ENCODE results near the gene CCNG1.
A peak's percentile ranks its signal among the peaks of the same experiment; 100 is the strongest.
"Not testable (repeated sequence)": the region's sequence is repeated elsewhere in the genome, so short reads cannot be mapped to it uniquely, and the experiment has no call there.

CCNG1 gene, protein sequence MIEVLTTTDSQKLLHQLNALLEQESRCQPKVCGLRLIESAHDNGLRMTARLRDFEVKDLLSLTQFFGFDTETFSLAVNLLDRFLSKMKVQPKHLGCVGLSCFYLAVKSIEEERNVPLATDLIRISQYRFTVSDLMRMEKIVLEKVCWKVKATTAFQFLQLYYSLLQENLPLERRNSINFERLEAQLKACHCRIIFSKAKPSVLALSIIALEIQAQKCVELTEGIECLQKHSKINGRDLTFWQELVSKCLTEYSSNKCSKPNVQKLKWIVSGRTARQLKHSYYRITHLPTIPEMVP

GRCh38 chr5:163437309-163438182 lies at the start of gene CCNG1:
Gene CCNG1 (plus strand): TSS chr5:163437595. CDS start chr5:163439257, 1,662 bp downstream.
- DNase-seq = peak; percentile 97

DNA sequence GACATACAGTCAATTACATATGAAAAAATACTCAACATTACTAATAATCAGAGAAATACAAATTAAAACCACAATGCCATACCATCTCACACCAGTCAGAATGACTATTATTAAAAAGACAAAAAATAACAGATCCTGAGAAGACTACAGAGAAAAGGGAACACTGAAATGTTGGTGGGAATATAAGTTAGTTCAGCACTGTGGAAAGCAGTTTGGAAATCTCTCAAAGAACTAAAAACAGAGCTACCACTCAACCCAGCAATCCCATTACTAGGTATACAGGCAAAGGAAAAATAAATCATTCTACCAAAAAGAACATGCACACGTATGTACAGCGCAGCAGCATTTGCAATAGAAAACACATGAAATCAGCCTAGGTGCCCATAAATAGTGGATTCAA lies 41.6 kb upstream of the CCNG1 start:
- no peak for DNase-seq

GRCh38 chr5:163396818-163397340 lies 40.5 kb upstream of the CCNG1 start:
- not testable (repeated sequence) for DNase-seq

DNA sequence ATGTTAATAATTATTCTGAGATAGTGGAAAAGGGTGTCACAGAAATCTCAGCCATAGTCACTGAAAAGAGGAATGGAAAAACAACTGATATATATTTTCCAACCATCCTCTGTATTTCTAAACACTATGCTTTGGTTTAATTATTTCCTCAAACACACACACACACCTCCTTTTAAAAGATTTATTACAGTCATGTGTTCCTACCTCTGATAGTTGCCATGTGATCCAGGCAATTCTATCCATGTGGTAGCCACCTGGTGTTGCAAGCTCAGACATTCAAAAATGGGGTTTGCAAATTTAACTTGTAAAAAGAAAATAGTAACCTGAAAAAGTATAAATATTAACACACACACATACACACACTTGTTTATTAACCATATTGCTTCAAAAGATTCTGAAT lies 40.0 kb upstream of the CCNG1 start:
- no peak for DNase-seq

DNA sequence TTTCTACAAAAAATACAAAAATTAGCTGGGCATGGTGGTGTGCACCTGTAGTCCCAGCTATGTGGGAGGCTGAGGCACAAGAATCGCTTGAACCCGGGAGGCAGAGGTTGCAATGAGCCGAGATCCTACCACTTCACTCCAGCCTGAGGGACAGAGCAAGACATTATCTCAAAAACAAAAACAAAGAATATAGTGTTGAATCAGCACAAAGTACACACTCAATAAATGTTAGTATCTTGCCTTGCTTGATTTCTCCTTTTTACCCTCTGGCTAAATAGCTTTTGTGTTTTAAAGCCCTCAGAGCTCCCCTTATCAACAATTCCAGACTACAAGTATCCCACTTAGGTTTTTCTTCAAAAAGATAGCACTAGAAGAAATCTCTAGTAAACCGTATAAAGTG lies 37.5 kb upstream of the CCNG1 start:
- no peak for DNase-seq

DNA sequence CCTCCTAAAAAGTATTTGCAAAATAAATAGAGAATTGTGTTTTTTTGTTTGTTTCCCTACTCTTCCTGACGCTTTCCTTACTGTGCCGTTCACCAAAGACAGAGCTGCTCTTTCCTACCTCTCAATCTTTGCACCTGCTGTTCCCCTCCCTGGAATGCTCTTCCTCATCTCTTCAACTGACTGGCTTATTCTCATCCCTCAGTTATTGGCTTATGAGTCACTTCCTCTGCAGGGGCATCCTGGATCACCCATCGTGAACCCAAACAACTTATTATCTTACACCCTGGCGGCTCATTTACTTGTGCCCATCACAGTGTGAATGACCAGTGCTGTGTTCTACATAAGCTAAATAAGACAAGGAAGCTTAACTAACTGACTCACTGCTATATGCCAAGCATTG lies 36.1 kb upstream of the CCNG1 start:
- no peak for DNase-seq

DNA sequence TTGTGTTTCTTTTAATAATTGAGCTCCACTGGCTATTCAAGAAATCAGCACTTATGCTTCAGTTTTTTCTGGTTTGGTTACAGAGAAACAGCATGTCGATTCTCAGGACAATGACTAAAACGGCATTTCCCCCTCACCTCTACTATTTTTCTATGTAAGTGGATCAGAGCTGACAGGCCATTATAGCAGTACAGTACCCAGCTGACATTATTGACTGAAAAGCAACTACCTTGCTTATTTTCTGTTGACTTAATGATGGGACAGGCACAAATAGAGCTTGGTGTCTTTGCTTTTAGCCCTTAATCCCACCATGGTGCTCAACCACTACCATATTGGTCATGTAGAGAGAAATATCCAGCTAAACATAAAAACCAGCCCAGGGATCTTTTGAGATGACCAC lies 35.4 kb upstream of the CCNG1 start:
- DNase-seq = no peak

DNA sequence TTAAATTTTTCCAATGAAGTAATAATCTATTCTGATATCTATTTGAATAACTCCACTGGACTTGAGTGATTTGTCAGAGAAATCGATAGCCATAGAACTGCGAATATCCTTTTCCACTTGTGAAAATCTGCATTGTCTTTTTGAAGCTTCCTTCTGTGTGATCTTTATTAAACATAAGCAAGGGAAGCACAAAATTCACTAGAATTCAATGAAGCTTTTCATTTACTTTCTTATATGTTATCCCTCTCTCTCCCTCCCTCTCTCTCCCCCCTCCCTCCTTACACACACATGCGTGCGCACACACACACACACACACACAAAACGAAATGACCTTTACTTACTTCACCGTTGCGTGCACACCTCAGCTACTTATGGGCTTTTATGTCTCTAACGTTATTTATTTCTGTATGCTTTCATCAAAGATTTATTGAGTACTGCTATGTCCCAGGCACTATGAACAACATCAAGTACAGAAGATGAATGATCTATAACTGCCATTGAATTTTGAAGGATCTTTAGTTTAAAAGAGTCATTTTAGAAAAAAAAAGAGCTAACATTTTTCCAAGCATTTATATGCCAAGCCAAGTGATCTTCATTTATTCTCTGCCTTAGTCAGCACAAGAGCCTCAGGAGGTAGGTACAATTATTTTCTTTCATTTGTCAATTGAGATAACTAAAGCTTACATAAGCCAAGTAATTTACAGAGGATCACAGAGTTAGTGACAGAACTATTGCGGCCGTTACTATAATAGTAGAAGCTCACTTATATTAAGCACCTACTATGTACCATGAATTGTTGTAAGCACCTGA lies 32.8 kb upstream of the CCNG1 start:
- no peak for DNase-seq

DNA sequence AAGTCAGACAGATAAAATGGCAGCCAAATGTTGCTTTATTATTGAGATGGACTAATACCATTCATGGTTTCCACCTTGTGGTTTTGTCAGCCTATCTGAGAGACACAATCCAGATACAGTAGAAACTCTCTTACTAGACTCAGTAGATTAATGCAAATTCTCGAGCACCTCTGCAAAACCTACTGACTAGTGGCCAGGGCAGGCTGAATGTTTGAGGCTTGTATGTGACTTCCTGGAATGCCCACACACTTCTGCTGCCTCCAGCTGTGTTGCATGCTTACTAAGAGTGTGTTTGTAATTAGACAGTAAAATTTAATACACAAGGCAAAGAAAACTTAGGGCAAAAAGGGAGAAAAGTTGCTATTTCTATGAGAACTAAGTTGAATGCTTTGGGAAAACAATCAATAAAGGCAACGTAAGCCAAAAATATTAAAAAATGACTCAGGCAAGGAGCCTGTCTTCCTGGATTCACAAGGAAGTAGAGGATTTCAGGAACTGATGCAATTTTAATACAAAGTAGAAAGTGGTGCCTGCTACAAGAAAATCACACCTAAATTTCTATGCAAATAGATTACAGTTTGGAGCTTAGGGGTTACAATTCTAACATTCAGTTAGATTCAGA lies 30.2 kb upstream of the CCNG1 start:
- DNase-seq = no peak

DNA sequence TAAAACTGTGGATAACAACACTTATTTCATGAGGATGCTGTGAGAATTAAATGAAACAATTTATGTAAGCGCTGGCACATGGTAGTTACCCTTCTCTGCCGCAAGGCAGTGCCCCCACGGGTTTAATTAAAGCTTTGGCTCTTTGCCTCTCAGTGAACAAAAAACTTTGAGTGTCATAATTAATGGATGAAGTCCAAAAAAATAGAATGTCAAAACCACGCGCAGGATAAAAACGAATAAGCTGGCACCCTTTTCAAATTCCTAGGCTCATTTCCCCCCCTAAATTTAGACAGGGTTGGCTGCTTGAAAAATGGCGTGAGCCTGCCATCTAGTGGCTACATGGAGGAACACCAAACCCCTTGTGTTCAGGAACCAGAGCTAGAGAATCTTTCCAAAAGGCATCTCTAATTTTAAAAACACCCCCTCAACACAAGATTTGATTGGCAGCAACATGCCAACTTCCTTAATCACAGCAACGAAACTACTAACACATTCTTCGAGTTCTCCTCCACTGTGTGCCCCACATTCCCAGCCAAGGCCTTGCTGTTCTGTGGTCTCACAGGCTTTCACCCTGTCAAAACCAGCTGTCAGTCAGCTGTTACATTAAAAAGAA lies 29.0 kb upstream of the CCNG1 start:
- peak; percentile 59 for DNase-seq

DNA sequence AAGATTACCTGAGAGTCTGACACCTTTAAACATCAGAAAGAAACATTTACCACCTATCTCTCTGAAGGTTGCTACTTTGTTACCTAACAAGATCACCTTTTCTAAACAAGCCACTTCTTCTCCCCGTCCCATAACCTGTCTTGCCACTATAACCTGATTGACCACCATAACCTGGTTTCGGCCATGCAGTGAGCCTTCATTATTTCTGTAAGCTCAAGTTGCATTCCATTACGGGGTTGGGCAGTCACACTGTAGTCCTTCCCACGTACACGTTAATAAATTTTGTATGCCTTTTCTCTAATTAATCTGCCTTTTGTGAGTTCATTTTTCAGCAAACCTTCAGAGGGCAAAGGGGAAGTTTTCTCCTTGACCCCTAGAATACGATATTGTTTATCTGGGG lies 28.0 kb upstream of the CCNG1 start:
- DNase-seq = no peak

GRCh38 chr5:163410505-163410904 lies 26.9 kb upstream of the CCNG1 start:
- DNase-seq = no peak

- DNase-seq = not testable (repeated sequence)
Observed at GRCh38 chr5:163415673-163416072, 21.7 kb upstream of the CCNG1 start.

GRCh38 chr5:163424836-163425235 lies 12.6 kb upstream of the CCNG1 start:
- DNase-seq = no peak

DNA sequence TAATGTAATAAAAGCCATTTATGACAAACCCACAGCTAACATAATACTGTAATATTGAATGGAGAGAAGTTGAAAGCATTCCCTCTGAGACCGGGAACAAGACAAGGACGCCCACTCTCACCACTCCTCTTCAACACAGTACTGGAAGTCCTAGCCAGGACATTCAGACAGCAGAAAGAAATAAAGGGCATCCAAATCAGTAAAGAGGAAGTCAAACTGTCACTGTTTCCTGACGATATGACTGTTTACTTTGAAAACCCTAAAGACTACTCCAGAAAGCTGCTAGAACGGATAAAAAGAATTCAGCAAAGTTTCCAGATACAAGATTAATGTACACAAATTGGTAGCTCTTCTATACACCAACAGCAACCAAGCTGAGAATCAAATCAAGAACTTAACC lies 11.3 kb upstream of the CCNG1 start:
- not testable (repeated sequence) for DNase-seq

DNA sequence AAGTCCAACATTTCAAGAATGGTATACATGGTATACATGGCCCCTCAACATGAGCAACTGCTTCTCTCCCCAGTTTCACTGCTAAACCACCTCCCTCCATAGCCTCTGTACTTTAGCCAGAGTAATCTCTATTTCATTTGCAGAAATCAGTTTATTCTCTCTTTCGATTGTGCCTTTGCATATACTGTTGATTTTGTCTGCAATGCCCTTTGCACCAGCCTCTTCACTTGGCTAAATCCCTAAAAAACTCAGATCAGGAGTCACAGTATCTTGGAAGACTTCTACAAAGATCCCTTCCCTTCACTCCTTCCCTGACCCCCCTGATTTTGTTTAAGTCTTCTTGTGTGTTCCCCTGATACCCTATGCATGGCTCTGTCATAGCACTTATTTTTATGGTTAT lies 4.9 kb upstream of the CCNG1 start:
- DNase-seq = no peak

GRCh38 chr5:163433271-163433670 lies 4.1 kb upstream of the CCNG1 start:
- DNase-seq = no peak

DNA sequence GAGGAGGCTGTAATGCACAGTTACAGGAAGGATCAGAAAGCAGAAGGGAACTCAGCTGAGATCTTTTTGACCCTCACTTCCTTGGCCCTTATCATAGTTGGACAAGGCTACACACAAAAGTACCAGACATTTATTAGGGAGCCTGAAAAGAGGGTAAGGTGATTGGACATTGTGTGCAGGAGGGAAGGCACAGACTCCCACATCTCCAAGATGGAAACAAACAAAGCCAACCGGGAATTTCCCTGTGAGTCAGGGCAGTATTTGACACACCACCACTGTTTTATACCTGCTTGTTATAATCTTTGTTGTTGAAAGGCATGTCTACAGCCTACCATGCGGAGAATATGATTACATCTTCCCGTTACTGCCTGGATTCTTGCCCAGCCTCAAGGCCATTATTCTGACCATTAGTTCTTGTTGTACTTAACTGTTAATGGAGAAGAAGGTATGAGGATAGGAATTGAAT lies 3.0 kb upstream of the CCNG1 start:
- DNase-seq = no peak

DNA sequence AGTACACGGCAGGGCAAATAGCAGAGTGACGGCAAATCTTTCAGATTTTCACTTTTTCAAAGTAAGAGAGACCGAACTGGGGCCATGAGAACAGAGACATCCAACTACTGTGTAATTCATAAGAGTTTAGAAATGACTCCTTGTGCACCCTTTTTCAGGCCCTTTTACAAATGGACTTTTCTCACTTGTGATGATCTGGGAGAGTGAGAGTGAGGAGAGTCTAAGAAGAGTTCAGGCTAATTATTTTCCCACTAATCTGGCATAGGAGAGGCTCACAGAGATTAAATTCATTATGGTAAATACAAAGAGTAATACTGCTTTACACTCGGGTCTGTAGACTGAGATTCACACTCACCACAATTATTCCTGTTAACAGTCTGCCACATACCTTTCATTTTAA lies 880 bp upstream of the CCNG1 start:
- DNase-seq = no peak

DNA sequence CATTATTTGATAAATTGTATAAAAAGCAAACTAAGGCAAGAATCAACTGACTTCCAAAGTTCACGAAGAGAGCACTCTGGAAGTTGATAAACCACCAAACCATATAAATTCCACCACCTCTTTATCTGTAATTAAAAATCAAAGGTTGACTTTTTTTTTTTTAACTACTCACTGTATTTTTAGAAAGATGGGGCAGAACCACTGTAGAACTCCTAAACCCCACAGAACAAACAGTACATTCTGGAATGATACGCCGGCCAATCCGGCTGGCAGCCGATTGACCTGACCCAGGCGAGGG lies 435 bp upstream of the CCNG1 start:
- no peak for DNase-seq

DNA sequence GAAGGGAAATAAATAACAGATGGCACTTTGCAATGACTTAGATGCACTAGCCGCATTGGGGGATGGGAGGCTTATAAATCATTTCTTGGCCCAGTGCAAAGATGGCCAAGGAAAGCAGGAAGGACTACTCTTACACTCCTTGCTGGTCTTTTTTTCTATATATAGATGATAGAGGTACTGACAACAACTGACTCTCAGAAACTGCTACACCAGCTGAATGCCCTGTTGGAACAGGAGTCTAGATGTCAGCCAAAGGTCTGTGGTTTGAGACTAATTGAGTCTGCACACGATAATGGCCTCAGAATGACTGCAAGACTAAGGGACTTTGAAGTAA lies 1.7 kb downstream of the CCNG1 start:
- no peak for DNase-seq

GRCh38 chr5:163440954-163441353 lies 3.6 kb downstream of the CCNG1 start:
- DNase-seq = no peak

DNA sequence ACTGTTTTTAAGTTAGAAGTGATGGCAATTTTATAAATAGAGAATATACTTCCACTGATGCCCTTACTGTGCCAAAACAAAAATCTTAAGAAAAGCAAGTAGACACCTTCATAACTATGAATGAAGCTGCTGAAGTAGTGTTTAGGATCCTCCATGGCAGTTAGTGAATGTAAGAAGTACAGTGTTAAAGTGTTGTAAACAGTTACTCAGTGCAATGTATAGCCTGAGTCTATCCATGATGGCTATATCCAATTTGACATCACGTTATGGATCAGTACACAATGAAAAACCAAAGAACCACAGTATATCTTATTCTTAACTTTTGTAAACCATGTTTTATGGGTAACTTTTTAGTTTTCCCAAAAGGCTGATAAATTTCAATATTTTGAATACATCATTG lies 7.1 kb downstream of the CCNG1 start:
- DNase-seq = no peak
